IMR-90 (cell line): ENCODE results near the gene TTC28. TPM values are rescaled to one million over a fixed set of nuclear protein-coding genes. Genes with fewer than 3 reads are reported as not detected.

ENCODE experiments used
- ATAC-seq: fragments of 200-7000 bp; cut with Tn5 transposase; 2 replicates; pipeline ENCODE4 v1.9.1; 2020; ENCODE audit warnings: low read depth, mild to moderate bottlenecking, moderate library complexity
- BruUV-seq: library from RNA; stranded (reverse); fragments of 400-500 nt; replicated peaks from 2 replicates; lab custom pipeline; 2021; lab: Mats Ljungman, UMichigan
- CTCF ChIA-PET: fragments of 300-600 bp; formaldehyde crosslinking; extraction: SDS; loops from one replicate; lab custom pipeline; 2021; ENCODE audit warnings: antibody characterized with exemption; lab: Yijun Ruan, JAX
- POLR2A ChIA-PET: fragments of 300-600 bp; sonication (Branson Sonifier 250); formaldehyde crosslinking; loops from one replicate; lab custom pipeline; 2022; ENCODE audit warnings: antibody characterized with exemption; ENCODE audit not compliant: unreplicated experiment; lab: Charles Lee
- DNase-seq: peaks from one replicate; pipeline ENCODE4 v3.0.0; 2013
- H2AFZ ChIP-seq: replicated peaks from 2 replicates; pipeline ENCODE3; 2013; ENCODE audit warnings: low read length, mild to moderate bottlenecking; ENCODE audit not compliant: poor library complexity
- H2AK5ac ChIP-seq: 2 replicates; pipeline ENCODE4 v1.6.1; 2013; ENCODE audit warnings: low read depth, low read length, inconsistent platforms
- H2AK9ac ChIP-seq: replicated peaks from 2 replicates; pipeline ENCODE3; 2013; ENCODE audit warnings: mild to moderate bottlenecking, low read depth, low read length, moderate library complexity; ENCODE audit not compliant: poor library complexity
- H2BK120ac ChIP-seq: 2 replicates; pipeline ENCODE4 v1.6.1; 2013; ENCODE audit warnings: low read depth, low read length, inconsistent platforms
- H2BK15ac ChIP-seq: 3 replicates; pipeline ENCODE4 v1.6.1; 2013; ENCODE audit warnings: low read depth, low read length, inconsistent platforms
- H2BK20ac ChIP-seq: 2 replicates; pipeline ENCODE4 v1.6.1; 2013; ENCODE audit warnings: low read depth, mild to moderate bottlenecking, inconsistent platforms, low read length, moderate library complexity
- H2BK5ac ChIP-seq: 2 replicates; pipeline ENCODE4 v1.6.1; 2013; ENCODE audit warnings: mild to moderate bottlenecking, low read depth, low read length, inconsistent platforms; ENCODE audit not compliant: poor library complexity, severe bottlenecking
- H3K14ac ChIP-seq: replicated peaks from 2 replicates; pipeline ENCODE4 v1.6.1; 2013; ENCODE audit warnings: low read depth, low read length, inconsistent platforms
- H3K18ac ChIP-seq: 2 replicates; pipeline ENCODE4 v1.6.1; 2013; ENCODE audit warnings: low read depth, low read length, control low read depth
- H3K23ac ChIP-seq: 2 replicates; pipeline ENCODE4 v1.6.1; 2013; ENCODE audit warnings: low read depth, low read length, inconsistent platforms
- H3K27ac ChIP-seq: 2 replicates; pipeline ENCODE4 v1.5.1; 2013; ENCODE audit warnings: mild to moderate bottlenecking, control low read depth, low read length; ENCODE audit not compliant: insufficient read depth
- H3K27me3 ChIP-seq: 2 replicates; pipeline ENCODE4 v1.6.1; 2013; ENCODE audit warnings: low read length; ENCODE audit not compliant: control insufficient read depth, insufficient read depth
- H3K36me3 ChIP-seq: 2 replicates; pipeline ENCODE4 v1.6.1; 2013; ENCODE audit warnings: low read length, mixed read lengths; ENCODE audit not compliant: control insufficient read depth, insufficient read depth
- H3K4ac ChIP-seq: 2 replicates; pipeline ENCODE4 v1.6.1; 2013; ENCODE audit warnings: low read depth, low read length, inconsistent platforms
- H3K4me1 ChIP-seq: 2 replicates; pipeline ENCODE4 v1.6.1; 2013; ENCODE audit warnings: low read length, mixed read lengths; ENCODE audit not compliant: control insufficient read depth, insufficient read depth
- H3K4me2 ChIP-seq: 2 replicates; pipeline ENCODE4 v1.6.1; 2013; ENCODE audit warnings: low read depth, mild to moderate bottlenecking, control low read depth, low read length, moderate library complexity
- H3K4me3 ChIP-seq: 2 replicates; pipeline ENCODE4 v1.5.1; 2013; ENCODE audit warnings: low read depth, mild to moderate bottlenecking, control low read depth, low read length, moderate library complexity; ENCODE audit not compliant: insufficient read depth
- H3K56ac ChIP-seq: 2 replicates; pipeline ENCODE4 v1.6.1; 2013; ENCODE audit warnings: low read length, inconsistent platforms; ENCODE audit not compliant: insufficient read depth; ENCODE audit errors: extremely low read depth
- H3K79me1 ChIP-seq, 2 experiments: 2 replicates each; pipeline ENCODE4 v1.6.1; 2013; ENCODE audit warnings: low read length in 2 of 2, inconsistent platforms in 1 of 2, low read depth in 1 of 2
- H3K9ac ChIP-seq: 2 replicates; pipeline ENCODE4 v1.6.1; 2013; ENCODE audit warnings: low read depth, low read length, control low read depth
- H3K9me1 ChIP-seq: 2 replicates; pipeline ENCODE4 v1.6.1; 2013; ENCODE audit warnings: low read length, inconsistent platforms; ENCODE audit not compliant: insufficient read depth
- H3K9me3 ChIP-seq: 2 replicates; pipeline ENCODE4 v1.6.1; 2013; ENCODE audit warnings: low read length; ENCODE audit not compliant: control insufficient read depth, insufficient read depth
- H4K20me1 ChIP-seq: 2 replicates; pipeline ENCODE4 v1.6.1; 2013; ENCODE audit warnings: low read length, inconsistent platforms; ENCODE audit not compliant: insufficient read depth
- H4K5ac ChIP-seq: 2 replicates; pipeline ENCODE4 v1.6.1; 2013; ENCODE audit warnings: mild to moderate bottlenecking, low read depth, low read length, control low read depth
- H4K8ac ChIP-seq, 2 experiments: 2 replicates each; pipeline ENCODE4 v1.6.1; 2013; ENCODE audit warnings: low read depth in 2 of 2, low read length in 2 of 2, control low read depth in 1 of 2, inconsistent platforms in 1 of 2
- H4K91ac ChIP-seq: 2 replicates; pipeline ENCODE4 v1.6.1; 2013; ENCODE audit warnings: low read depth, low read length, inconsistent platforms; ENCODE audit not compliant: insufficient read depth
- BHLHE40 ChIP-seq: fragments of 150-350 bp; IDR thresholded peaks from 2 replicates; pipeline ENCODE4 v1.6.1; 2016; ENCODE audit warnings: mild to moderate bottlenecking, low read depth, low read length
- RCOR1 ChIP-seq: IDR thresholded peaks from 2 replicates; pipeline ENCODE4 v1.6.1; 2012; ENCODE audit warnings: mild to moderate bottlenecking, low read length, improper control_type of control experiment; ENCODE audit not compliant: insufficient replicate concordance
- WGBS, 2 experiments: methylation state at CpG; one replicate each; pipeline versions ENCODE4 v1.1.5 to v1.1.7; 2013; ENCODE audit warnings: missing lambda C conversion rate in 2 of 2; ENCODE audit not compliant: insufficient read length in 1 of 2; ENCODE audit errors: extremely low coverage in 2 of 2; 5-methylcytosine and 5-hydroxymethylcytosine counted together
- dilution Hi-C: fragments of 300-500 bp; cut with HindIII; formaldehyde crosslinking; loops from one replicate; pipeline ENCODE4 v1.14.3; 2018; ENCODE audit warnings: low sequenced_read_pairs; ENCODE audit not compliant: unreplicated experiment
- in situ Hi-C: fragments of 300-500 bp; cut with MboI; formaldehyde crosslinking; loops from 3 replicates; pipeline ENCODE4 v1.14.3; 2019; ENCODE audit warnings: low sequenced_read_pairs, inconsistent platforms, mixed read lengths
- intact Hi-C: fragments of 100-400 bp; cut with micrococcal nuclease; formaldehyde crosslinking; loops from 2 replicates; pipeline ENCODE4 v1.10.0; 2022
- polyA plus RNA-seq, 3 experiments: library from polyadenylated mRNA; depleted of rRNA; stranded (reverse); fragments of >200 nt; gene quantifications; 2 replicates each; pipeline ENCODE4 v1.2.3, GENCODE V29; 2012; ENCODE audit warnings: low replicate concordance in 1 of 3
- total RNA-seq: library from RNA; depleted of rRNA; stranded (reverse); fragments of >200 nt; gene quantifications from 2 replicates; pipeline ENCODE4 v1.2.3, GENCODE V29; 2012

Gene TTC28
- total and polyA plus RNA-seq, 2 of the 4 experiments (the other 2 are of a cell fraction) = 5.6 to 13.3 TPM

- H3K18ac ChIP-seq = no peak overlapping the region
- dilution Hi-C loops = no loop called here
- no peak overlapping the region for H2AK5ac ChIP-seq
- no peak overlapping the region for H4K8ac ChIP-seq
- POLR2A ChIA-PET = no interaction called here
- H3K4ac ChIP-seq = no peak overlapping the region
- DNase-seq = no peak
- H3K9me1 ChIP-seq = no peaks in the 10 kb centered on the region
- no peak overlapping the region for H3K4me3 ChIP-seq
- H2BK15ac ChIP-seq = no peak overlapping the region
- intact Hi-C loops = no loop called here
- H3K9me3 ChIP-seq = no peaks in the 10 kb centered on the region
- no peak overlapping the region for H3K27ac ChIP-seq
- no peak overlapping the region for H3K56ac ChIP-seq
- H3K4me1 ChIP-seq = no peaks in the 10 kb centered on the region
- no peaks in the 10 kb centered on the region for H3K36me3 ChIP-seq
- no peak for ATAC-seq
- H2BK120ac ChIP-seq = no peak overlapping the region
- no peak overlapping the region for H2BK20ac ChIP-seq
- H2BK5ac ChIP-seq = no peak overlapping the region
- no peak overlapping the region for H3K23ac ChIP-seq
- WGBS, 2 experiments = no CpG with 5 or more reads among the region's 1 CpG
- in situ Hi-C loops = no loop called here
- BruUV-seq = no TSS peak
- H4K20me1 ChIP-seq = no peaks in the 10 kb centered on the region
- H3K27me3 ChIP-seq = no peaks in the 10 kb centered on the region
- no peak overlapping the region for H2AK9ac ChIP-seq
- H3K9ac ChIP-seq = no peak overlapping the region
- H3K4me2 ChIP-seq = no peak overlapping the region
- no peak overlapping the region for H4K91ac ChIP-seq
- no peak overlapping the region for H4K5ac ChIP-seq
- no peak overlapping the region for H3K14ac ChIP-seq
- CTCF ChIA-PET = no interaction called here
- peaks cover 0 to 3% of the 10 kb centered on the region in 2 experiments; a peak in 1 of 4 replicates for H3K79me1 ChIP-seq
- TF ChIP-seq BHLHE40 (no peak), RCOR1 (no peak)
- H2AFZ ChIP-seq = no peak overlapping the region
Observed at GRCh38 chr22:28462041-28462440, 217.6 kb downstream of the TTC28 start.
